GM19240 (cell line): ENCODE results near the gene RRM1.

Source experiments
- DNase-seq: peaks from one replicate; pipeline ENCODE4 v3.0.0; 2011; ENCODE audit warnings: low spot score; ENCODE audit not compliant: insufficient read length

RRM1 gene

GRCh38 chr11:4185561-4185960 is 91.0 kb downstream of the RRM1 start:
- no peak for DNase-seq

GRCh38 chr11:4186464-4187054 is 92.0 kb downstream of the RRM1 start:
- DNase-seq = no peak

- peak; percentile 64 for DNase-seq
These were observed 92.7 kb downstream of the RRM1 start for GRCh38 chr11:4187055-4187988.
